ENCODE results near the gene CCDC77. TPM values are rescaled to one million over a fixed set of nuclear protein-coding genes. Genes with fewer than 3 reads are reported as not detected.

Gene CCDC77
- total and polyA plus RNA-seq, 2 donors (not counting 1 experiment from before 2014, with no cell fraction given): 8.6 to 12.9 TPM

DNA sequence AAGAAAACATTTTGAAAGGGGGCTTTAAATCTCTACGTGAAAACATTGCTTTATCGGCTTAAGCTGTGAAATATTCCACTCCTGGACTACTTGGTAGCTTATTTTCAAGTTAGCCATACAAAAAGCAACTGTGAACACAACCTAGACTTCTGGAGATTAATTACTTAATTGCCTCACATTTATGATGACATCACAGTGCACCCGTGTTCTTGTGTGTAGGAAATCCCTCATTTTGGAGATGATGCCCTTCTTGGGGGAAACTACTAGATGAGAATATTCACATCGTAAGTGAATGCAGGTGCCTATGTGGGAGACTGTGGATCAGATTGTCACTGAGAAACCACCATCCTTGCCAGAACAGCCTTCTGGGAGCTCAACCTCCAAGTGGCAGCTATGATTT, 47.8 kb downstream of the CCDC77 start:
- CTCF ChIA-PET: interaction anchor here (0.7 to 1.9 kb wide), 5 partner anchors 9 to 98 kb away, joined by 3 to 5 read pairs (median 3); no protein-coding TSS in a partner anchor
- Histone ChIP-seq H3K9ac (ENCODE audit: low read length) (no peak overlapping the region), H3K4me3 (ENCODE audit: control extremely low read depth in 1 of 5, extremely low read depth in 1 of 5, insufficient read depth in 1 of 5, low read depth in 2 of 5, low read length in 4 of 5) (no peak overlapping the region), H3K27me3 (replicated peaks in 1 of 4; ENCODE audit: control extremely low read depth in 1 of 4, control insufficient read depth in 3 of 4, insufficient read depth in 4 of 4, low read length in 3 of 4) (no peaks in the 10 kb centered on the region), H3K4me2 (replicated peaks; ENCODE audit: low read depth, low read length, poor library complexity, severe bottlenecking) (no peak overlapping the region), H3K9me3 (ENCODE audit: control extremely low read depth in 1 of 3, control insufficient read depth in 2 of 3, insufficient read depth in 1 of 3, low read length in 2 of 3) (peaks cover 0 to 12% (median 0%) of the 10 kb centered on the region in 3 donors), H3K27ac (ENCODE audit: low read length in 2 of 2) (no peak overlapping the region), H4K20me1 (ENCODE audit: control insufficient read depth, insufficient read depth, low read length, poor library complexity, severe bottlenecking) (no peaks in the 10 kb centered on the region), H3K79me2 (ENCODE audit: control insufficient read depth, insufficient read depth, low read length) (no peaks in the 10 kb centered on the region), H3K36me3 (replicated peaks in 1 of 2; ENCODE audit: control extremely low read depth in 1 of 2, control insufficient read depth in 1 of 2, extremely low read depth in 1 of 2, insufficient read depth in 2 of 2, low read length in 1 of 2) (no peaks in the 10 kb centered on the region), H3K4me1 (ENCODE audit: control insufficient read depth in 2 of 2, insufficient read depth in 2 of 2, low read length in 2 of 2) (peaks cover 0 to 7% of the 10 kb centered on the region in 2 donors), H2AFZ (ENCODE audit: insufficient read depth, low read depth, low read length, poor library complexity, severe bottlenecking) (no peak overlapping the region)
- H3K27me3 Mint-ChIP-seq: no peaks in the 10 kb centered on the region
- no peak overlapping the region for H3K27ac Mint-ChIP-seq
- H3K4me1 Mint-ChIP-seq: peaks cover 5% of the 10 kb centered on the region
- POLR2A ChIA-PET: no interaction called here
- WGBS (ENCODE audit: insufficient coverage): 100% methylated on average over 1 of the region's 4 CpGs
- ATAC-seq (ENCODE audit: low read depth) (no peak), DNase-seq (no peak)
- no peak overlapping the region for H3K4me3 Mint-ChIP-seq
- no peaks in the 10 kb centered on the region for H3K9me3 Mint-ChIP-seq (ENCODE audit: insufficient read depth)
- intact Hi-C loops (cut with micrococcal nuclease): no loop called here
- TF ChIP-seq EZH2 (IDR thresholded peaks at IDR 0.05; ENCODE audit: borderline replicate concordance, insufficient read depth, low read depth, low read length, poor library complexity, severe bottlenecking): no peak
- TF ChIP-seq, protein P1, sequence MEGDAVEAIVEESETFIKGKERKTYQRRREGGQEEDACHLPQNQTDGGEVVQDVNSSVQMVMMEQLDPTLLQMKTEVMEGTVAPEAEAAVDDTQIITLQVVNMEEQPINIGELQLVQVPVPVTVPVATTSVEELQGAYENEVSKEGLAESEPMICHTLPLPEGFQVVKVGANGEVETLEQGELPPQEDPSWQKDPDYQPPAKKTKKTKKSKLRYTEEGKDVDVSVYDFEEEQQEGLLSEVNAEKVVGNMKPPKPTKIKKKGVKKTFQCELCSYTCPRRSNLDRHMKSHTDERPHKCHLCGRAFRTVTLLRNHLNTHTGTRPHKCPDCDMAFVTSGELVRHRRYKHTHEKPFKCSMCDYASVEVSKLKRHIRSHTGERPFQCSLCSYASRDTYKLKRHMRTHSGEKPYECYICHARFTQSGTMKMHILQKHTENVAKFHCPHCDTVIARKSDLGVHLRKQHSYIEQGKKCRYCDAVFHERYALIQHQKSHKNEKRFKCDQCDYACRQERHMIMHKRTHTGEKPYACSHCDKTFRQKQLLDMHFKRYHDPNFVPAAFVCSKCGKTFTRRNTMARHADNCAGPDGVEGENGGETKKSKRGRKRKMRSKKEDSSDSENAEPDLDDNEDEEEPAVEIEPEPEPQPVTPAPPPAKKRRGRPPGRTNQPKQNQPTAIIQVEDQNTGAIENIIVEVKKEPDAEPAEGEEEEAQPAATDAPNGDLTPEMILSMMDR (IDR thresholded peaks at IDR 0.05): no peak

DNA sequence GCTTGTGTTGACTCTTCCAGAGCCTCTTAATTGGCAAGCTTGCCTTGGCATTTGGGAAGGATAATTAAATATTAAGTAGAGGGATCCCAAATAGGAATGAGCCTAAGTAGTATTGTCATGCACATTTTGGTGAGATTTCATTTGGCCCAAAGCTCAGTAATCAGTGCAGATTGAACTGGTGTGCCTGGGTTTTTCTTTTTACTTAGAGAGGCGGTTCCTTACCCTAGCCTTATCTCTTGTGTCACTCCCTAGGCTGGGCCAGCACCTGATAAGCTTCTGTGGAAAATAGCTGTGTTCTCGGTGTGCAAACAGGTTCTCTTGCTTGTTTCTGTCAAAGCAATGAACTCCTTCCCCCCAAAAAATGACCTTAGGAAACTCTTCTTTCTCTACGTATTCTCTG, 49.0 kb downstream of the CCDC77 start:
- intact Hi-C loops (cut with micrococcal nuclease): no loop called here
- WGBS (ENCODE audit: insufficient coverage): 100% methylated on average over 1 of the region's 3 CpGs
- no peak overlapping the region for H2AFZ ChIP-seq (ENCODE audit: insufficient read depth, low read depth, low read length, poor library complexity, severe bottlenecking)
- no peak overlapping the region for H3K9ac ChIP-seq (ENCODE audit: low read length)
- POLR2A ChIA-PET: no interaction called here
- H4K20me1 ChIP-seq (ENCODE audit: control insufficient read depth, insufficient read depth, low read length, poor library complexity, severe bottlenecking): no peaks in the 10 kb centered on the region
- TF ChIP-seq, protein P1 (IDR thresholded peaks at IDR 0.05): no peak
- TF ChIP-seq EZH2 (IDR thresholded peaks at IDR 0.05; ENCODE audit: borderline replicate concordance, insufficient read depth, low read depth, low read length, poor library complexity, severe bottlenecking): no peak
- Mint-ChIP-seq H3K4me1 (peaks cover 5% of the 10 kb centered on the region), H3K9me3 (ENCODE audit: insufficient read depth) (no peaks in the 10 kb centered on the region), H3K27ac (no peak overlapping the region), H3K27me3 (no peaks in the 10 kb centered on the region), H3K4me3 (no peak overlapping the region)
- H3K27me3 ChIP-seq (replicated peaks in 1 of 4; ENCODE audit: control extremely low read depth in 1 of 4, control insufficient read depth in 3 of 4, insufficient read depth in 4 of 4, low read length in 3 of 4): no peaks in the 10 kb centered on the region
- ATAC-seq (ENCODE audit: low read depth) (no peak), DNase-seq (no peak)
- H3K36me3 ChIP-seq (replicated peaks in 1 of 2; ENCODE audit: control extremely low read depth in 1 of 2, control insufficient read depth in 1 of 2, extremely low read depth in 1 of 2, insufficient read depth in 2 of 2, low read length in 1 of 2): no peaks in the 10 kb centered on the region
- H3K4me1 ChIP-seq (ENCODE audit: control insufficient read depth in 2 of 2, insufficient read depth in 2 of 2, low read length in 2 of 2): peaks cover 0 to 7% of the 10 kb centered on the region in 2 donors
- no peak overlapping the region for H3K4me3 ChIP-seq (ENCODE audit: control extremely low read depth in 1 of 5, extremely low read depth in 1 of 5, insufficient read depth in 1 of 5, low read depth in 2 of 5, low read length in 4 of 5)
- peaks cover 0 to 12% (median 0%) of the 10 kb centered on the region in 3 donors for H3K9me3 ChIP-seq (ENCODE audit: control extremely low read depth in 1 of 3, control insufficient read depth in 2 of 3, insufficient read depth in 1 of 3, low read length in 2 of 3)
- H3K79me2 ChIP-seq (ENCODE audit: control insufficient read depth, insufficient read depth, low read length): no peaks in the 10 kb centered on the region
- no peak overlapping the region for H3K4me2 ChIP-seq (replicated peaks; ENCODE audit: low read depth, low read length, poor library complexity, severe bottlenecking)
- H3K27ac ChIP-seq (ENCODE audit: low read length in 2 of 2): no peak overlapping the region
- CTCF ChIA-PET: interaction anchor here (1.4 to 1.9 kb wide), 3 partner anchors 7 to 97 kb away, joined by 3 to 5 read pairs (median 5); no protein-coding TSS in a partner anchor

Data from B cell (primary cell).